GM12873 (cell line): ENCODE results near the gene DEFB113.

Experiments used
- TF ChIP-seq, protein P1 (sequence below): IDR thresholded peaks from 2 replicates; pipeline ENCODE4 v1.5.1; 2012; ENCODE audit warnings: low read depth, mild to moderate bottlenecking, moderate library complexity, low read length, control low read depth; ENCODE audit not compliant: insufficient read depth; ENCODE audit errors: missing control alignments

The DEFB113 gene

DNA sequence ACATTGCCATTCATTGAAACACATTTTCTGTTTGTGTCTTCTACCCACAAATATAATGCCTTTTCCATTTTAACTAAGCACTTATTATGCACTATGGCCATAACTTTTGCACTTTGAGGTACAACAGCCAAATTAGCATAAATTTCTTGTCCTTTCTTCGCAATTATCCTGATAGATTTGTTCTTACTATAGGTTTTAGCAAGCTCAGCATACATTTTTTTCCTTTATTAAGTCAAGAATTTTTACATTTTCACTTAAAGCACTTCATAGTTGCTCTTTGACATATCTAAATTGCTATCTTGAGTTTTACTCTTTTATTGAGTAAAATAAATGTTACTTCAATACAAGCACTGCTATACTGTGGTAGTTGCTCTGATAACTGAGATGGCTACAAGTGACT lies 11.2 kb downstream of the DEFB113 start:
- TF ChIP-seq, protein P1, sequence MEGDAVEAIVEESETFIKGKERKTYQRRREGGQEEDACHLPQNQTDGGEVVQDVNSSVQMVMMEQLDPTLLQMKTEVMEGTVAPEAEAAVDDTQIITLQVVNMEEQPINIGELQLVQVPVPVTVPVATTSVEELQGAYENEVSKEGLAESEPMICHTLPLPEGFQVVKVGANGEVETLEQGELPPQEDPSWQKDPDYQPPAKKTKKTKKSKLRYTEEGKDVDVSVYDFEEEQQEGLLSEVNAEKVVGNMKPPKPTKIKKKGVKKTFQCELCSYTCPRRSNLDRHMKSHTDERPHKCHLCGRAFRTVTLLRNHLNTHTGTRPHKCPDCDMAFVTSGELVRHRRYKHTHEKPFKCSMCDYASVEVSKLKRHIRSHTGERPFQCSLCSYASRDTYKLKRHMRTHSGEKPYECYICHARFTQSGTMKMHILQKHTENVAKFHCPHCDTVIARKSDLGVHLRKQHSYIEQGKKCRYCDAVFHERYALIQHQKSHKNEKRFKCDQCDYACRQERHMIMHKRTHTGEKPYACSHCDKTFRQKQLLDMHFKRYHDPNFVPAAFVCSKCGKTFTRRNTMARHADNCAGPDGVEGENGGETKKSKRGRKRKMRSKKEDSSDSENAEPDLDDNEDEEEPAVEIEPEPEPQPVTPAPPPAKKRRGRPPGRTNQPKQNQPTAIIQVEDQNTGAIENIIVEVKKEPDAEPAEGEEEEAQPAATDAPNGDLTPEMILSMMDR, result no peak

DNA sequence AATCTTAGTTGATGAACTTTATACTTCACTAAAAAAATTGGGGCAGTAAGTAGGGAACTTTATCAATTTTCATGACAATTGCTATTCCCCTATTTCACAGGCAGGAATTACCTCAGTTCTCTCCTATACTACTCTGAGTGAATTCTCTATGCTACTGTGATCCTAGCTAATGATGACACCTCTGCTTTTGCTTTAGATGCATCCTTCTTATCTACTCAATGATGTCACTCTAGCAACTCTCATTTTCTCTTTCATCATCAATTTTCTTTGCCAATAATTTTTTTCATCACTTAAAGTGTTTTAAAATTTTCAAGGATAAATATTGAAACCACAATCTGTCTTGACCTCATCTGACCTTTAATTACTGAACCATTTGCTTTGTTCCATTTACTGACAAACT lies 13.6 kb downstream of the DEFB113 start:
- TF ChIP-seq, protein P1, result no peak

DNA sequence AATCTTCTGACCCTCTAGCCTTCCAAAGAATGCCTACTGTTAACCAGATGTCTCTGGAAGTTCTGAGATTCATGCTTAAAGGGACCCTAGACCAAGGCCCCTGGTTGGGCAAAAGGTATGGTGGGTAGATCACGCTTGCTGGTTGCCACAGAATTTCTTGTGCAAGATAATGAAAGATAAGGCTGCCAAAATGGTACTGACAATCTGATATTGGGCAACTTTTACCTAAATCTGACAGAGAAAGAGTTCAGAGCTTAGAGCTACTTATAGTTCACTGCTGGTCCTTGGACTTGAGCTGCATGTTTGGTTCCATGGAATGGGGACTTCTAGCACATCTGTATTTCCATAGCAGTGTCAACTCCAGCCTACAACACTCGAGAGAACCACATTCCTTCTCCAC lies 17.5 kb downstream of the DEFB113 start:
- TF ChIP-seq, protein P1, result no peak

DNA sequence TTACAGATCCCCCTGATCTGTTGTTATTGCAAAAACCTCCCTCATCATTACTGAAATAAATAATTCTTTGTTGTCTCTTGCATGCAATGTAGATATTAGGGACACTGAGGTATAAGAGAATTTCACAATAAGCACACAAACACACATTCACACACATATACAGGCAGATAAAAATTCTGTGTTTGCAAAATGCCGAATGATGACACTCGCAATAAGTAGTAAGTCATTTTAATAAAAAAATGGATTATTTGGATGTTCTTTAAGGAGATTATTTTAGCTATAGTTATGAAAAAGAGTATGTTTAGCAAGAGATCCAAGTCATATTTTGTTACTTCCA lies 19.0 kb downstream of the DEFB113 start:
- TF ChIP-seq, protein P1, result no peak

DNA sequence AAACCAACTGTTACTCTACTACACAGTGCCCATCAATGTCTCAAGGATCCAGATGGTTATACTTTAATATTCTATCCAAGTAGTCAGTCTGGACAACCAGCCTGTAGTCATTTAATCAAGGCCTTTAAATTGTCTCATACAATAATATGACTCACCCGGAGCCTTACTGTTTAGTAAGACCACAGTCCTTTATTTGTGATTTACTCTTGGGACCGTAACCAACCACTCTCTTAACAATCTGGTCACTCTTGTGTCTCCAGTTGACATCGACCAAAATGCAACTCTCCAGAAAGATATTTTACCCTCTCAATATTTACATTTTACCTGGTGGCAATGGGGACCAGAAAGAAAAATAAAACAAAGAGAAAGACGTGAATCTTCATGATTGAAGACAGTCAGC lies 20.4 kb downstream of the DEFB113 start:
- TF ChIP-seq, protein P1, result no peak

DNA sequence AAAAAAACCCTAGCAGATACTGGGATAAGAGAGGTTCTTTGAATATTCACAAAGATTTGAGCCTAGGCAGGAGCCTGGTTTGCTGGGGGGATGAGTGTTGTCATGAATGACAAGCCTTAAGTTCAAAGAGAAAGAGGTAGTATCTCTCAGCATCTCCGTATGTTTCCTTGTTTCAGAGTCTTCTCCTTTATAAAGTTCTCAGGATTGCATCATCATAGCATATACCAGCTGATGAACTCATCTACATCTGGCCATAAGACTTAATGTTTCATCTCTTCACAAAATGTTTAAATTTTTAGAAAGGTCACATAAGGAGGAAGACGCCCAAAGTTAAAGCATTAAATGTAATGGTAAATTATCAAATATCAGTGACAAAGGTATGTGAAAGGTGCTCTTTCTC lies 22.6 kb downstream of the DEFB113 start:
- TF ChIP-seq, protein P1, result no peak

DNA sequence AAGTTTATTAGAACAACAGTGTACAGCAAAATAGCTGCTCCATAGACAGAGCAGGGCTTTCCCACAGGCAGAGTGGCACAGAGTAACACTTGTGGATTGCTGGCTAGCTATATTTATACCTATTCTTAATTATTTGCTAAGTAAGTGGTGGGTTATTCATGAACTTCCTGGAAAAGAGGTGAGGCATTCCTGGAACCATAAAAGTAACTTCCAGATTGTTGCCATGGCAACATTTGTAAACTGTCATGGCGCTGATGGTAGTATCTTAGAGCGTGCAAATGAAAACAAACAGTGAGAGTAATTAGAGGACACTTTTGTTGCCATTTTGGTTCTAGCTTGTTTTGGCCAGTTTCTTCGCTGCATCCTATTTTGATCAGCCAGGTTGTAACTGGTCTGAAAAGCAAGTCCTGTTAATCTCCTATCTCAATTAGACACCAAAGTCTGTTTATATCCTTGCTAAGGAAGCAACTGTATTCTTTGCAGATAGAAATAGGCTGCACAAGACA lies 29.4 kb downstream of the DEFB113 start:
- TF ChIP-seq, protein P1, result no peak
